Frontal cortex (tissue), 4 donors: ENCODE measurements around the gene SRGAP3. TPM values are rescaled to one million over a fixed set of nuclear protein-coding genes. Genes with fewer than 3 reads are reported as not detected.

Experiments used
- DNase-seq, 2 donors: peaks; one replicate each; pipeline ENCODE4 v3.0.0; 2012; ENCODE audit warnings: low spot score in 2 of 2
- FAIRE-seq: peaks from 2 replicates; lab custom pipeline; 2012; peaks lifted over from hg19 to GRCh38; lab: Jason Lieb, UNC
- total RNA-seq: library from RNA; depleted of rRNA; stranded (reverse); fragments of >200 nt; gene quantifications from one replicate; pipeline ENCODE4 v1.2.3, GENCODE V29; 2014
- donor health status: control.
- donor health status: control.
- donor health status: control.

Gene SRGAP3
- total RNA-seq, 1 donor from 2014 or later = 58.3 TPM

DNA sequence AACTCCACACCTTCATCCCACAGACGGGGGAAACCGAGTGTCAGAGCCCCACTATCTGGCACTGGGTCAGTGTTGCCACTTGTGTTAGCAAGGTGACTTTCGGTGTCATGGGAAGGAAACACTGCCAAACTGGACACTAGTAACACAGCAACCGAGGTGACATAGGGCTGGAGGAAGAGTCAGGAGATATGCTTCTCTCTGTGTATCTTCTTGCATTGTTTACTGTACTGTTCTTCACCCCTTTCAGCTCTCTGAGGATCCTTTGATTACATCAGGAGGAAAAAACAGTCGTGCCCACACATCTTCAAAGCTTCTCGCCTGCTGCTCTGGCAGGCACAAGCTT is 176.8 kb downstream of the SRGAP3 start:
- FAIRE-seq = no peak
- DNase-seq = no peak

DNA sequence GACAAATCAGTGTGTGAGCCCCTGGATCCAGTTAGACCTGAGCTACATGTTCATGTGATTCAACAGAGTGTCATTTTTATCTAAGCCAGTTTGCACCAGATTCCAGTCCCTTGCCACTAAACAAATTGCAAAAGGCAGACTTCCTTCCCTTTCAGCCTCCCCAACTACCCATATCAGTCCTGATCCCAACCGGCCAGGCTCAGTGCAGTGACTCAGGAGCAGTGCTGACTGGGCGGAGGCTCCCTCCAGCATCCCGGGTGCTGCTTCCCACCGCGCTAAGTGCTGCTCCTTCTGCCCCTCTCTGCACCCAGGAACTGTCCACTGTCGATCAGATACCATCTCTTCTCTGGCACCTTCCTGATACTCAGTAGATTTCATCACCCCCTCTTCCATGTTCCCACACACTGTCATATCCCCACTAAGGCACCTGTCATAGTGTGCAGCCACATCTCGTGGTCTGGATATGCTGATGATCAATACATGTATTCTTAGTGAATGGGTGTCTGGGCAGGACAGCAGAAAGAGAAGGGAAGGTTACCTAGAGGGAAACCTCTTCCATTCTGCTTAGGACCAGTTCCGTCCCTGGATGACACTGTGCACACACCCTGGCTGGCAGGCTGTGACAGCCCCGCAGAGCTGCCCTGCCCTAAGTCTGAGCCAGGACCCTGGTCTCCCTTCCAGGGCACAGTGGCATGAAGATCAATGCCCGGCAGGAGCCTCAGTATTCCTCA is 177.3 kb downstream of the SRGAP3 start:
- FAIRE-seq (no peak), DNase-seq (no peak)

DNA sequence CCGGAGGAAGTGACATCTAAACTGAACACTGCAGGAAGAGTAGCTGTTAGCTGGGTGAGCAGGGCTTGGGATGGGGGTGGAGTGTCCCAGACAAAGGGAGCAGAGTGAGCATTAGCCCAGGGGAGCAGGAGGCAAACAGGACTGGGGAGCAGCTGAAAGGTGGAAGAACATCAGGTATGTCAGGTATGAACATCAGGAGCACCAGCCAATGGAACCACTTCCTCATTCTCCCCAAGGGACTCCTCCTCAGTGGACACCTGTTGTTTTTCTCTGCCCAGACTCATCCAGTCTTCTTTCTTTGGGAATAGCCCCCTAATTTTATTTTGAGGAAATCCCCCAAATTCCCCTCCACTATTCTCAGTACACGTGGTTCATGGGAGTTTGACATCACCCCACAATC is 178.5 kb downstream of the SRGAP3 start:
- DNase-seq (no peak), FAIRE-seq (no peak)

DNA sequence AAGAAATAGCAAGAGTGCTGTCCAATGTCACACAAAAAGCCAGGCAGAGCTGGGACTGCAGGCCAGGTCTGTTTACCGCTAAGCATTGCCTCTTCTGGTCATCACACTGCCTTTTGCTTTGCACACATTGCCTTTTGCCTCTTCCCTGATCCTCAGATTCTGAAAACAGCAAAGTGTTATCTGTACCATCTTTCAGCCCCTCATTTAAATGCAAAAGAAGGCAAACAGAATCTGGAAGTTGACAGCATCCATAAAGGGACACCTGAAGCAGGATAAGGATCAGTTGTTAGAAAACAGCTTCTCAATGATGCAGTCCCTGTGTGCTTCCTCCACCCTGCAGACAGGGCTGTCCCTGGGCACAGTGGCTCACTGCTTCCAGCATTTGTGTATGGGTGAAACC is 179.5 kb downstream of the SRGAP3 start:
- DNase-seq = no peak
- no peak for FAIRE-seq

DNA sequence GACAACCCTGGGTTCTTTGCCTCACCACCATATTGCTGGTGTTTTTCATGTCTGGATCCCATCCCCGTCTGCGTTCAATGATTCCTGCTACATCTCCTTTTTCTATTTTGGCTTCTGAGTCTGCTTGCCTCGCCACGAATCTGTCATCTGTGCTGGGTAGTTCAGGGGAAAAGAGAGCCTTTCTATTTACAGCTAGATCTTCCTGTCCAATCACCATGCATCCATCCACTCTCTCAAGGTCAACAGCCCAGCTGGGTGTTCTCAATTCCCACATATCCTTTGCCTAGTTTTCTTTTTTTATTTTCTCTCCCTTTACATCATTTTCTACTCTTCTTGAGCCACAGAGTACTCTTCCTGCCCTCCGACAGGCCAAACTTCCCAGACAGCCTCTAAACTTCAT is 181.4 kb downstream of the SRGAP3 start:
- DNase-seq = no peak
- FAIRE-seq = no peak

DNA sequence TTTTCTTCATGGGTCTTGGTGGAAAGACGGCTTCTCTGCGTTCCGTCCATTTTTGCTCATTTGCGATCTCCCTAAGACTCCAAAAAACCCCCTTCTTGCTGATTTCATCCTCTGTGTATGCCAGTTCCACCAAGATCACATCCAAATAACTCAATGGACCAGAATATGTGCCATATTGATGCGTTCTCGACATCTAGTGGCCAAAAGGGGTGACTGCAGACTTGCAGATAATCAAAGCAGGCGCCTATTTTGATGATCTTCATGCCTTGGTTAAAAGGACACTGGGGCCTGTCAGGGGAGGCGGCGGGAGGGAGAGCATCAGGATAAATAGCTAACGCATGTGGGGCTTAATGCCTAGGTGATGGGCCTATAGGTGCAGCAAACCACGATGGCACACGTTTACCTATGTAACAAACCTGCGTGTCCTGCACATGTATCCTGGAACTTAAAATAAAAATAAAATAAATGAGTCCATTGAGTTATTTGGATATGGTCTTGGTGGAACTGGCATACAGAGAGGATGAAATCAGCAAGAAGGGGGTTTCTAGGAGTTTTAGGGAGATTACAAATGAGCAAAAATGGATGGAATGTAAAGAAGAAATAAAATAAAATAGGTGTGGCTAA is 182.0 kb downstream of the SRGAP3 start:
- no peak for FAIRE-seq
- DNase-seq = peak; percentile 35 to 44

DNA sequence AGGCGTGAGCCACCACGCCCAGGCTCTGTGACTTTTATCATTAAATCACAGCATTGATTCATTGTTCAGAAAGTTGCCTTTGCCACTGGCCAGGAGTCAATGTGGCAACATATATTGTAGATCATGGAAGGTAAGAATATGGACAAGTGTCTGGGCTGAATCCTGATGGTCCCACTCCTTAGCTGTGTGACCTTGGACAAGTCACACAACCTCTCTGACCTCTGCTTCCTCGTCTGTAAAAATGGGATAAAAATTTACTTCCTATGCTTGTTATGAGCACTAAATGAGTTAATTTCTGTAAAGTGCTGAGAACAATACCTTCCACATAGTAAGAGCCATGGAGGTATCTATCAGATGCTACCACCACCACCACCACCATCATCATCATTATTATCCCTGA is 182.7 kb downstream of the SRGAP3 start:
- FAIRE-seq (no peak), DNase-seq (no peak)

DNA sequence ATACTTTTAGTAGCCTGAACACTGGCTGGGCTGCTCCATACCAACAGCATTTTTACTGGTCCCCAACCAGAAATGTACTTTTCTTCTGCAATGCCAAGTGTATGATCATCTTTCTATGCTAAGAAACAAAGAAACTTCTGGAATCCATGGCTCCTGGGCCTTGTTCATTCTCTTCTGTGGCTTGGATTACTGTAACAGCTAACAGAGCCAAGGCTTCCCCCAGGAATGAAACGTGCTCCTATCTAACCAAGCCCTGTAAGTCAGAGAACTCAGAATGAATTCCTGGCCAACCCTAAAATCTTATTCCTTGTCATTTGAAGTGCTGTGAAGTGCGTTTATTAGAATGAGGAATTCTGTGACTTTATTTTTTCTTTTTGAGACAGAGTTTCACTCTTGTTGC is 183.3 kb downstream of the SRGAP3 start:
- DNase-seq (no peak), FAIRE-seq (no peak)

DNA sequence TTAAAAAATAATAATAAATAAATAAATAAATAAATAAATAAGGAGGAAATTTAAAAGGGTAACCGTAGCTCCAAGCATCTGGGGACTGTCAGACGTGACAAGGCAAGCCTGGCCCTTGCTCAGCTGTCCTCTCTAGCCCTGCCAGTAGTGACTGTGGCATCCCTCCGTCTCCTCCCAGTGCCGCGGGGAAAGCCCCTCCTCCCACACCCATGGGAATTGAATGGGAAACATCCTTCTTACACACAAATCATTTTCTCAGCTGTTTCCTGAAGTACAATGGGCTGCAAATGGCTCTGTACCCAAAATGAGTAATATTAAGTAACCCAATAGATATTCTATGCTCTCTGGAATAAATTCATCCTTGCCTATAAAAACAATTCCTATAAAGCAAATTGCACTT is 184.6 kb downstream of the SRGAP3 start:
- FAIRE-seq = no peak

DNA sequence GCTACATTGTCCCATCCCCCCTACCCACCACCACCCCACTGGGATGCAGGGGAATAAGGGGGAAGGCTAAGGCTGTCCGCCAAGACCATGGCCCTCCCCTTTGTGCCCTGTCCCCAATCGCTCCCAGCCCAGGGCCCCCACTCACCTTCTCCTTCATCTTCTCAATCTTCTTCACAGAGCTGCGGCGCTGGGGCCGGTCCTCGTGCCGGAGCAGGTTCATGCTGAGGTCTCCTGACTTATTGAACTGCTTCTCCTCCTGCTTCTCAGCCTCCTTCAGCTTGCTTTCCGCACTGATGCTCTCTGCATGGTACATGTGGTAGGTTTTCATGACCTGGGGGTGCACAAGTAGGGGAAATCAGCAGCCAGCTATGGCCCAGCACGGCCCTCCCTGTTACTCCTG is 185.2 kb downstream of the SRGAP3 start:
- FAIRE-seq = no peak

More for the DNA sequence above, 184.6 kb downstream of the SRGAP3 start:
- no peak for DNase-seq

DNA sequence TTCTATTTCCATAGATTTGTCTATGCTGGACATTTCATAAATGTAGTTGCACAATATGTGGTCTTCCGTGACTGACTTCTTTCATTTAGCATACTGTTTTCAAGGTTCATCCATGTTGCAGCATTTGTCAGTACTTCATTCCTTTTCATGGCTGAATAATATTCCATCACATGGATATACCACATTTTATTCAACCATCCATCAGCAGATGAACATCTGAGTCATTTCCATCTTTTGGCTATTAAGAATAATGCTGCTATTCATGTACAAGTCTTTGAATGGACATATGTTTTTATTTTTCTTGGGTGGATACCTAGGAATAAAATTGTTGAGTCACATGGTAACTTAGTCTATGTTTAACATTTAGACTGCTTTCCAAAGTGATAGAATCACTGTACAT is 186.9 kb downstream of the SRGAP3 start:
- DNase-seq = no peak
- no peak for FAIRE-seq

More for the DNA sequence above, 185.2 kb downstream of the SRGAP3 start:
- no peak for DNase-seq

DNA sequence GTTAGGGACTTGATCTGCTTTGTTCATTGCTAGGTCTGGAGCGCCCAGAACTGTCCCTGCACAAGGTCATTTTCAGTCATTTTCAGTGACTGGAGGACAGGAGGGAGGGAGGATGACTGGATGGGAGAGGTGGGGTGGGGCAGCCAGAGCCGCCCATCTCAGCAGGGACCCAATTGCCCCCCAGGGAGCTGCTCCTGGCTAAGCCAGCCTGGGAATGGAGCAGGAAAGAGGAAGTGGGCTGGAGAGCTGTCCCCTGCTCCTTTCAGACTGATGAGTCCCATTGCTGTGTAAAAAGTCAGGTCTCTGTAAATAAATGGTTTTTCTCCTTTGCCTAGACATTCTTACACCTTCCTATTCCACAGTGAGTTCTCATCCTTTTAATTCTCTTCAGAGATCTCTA is 187.8 kb downstream of the SRGAP3 start:
- FAIRE-seq (no peak), DNase-seq (no peak)

DNA sequence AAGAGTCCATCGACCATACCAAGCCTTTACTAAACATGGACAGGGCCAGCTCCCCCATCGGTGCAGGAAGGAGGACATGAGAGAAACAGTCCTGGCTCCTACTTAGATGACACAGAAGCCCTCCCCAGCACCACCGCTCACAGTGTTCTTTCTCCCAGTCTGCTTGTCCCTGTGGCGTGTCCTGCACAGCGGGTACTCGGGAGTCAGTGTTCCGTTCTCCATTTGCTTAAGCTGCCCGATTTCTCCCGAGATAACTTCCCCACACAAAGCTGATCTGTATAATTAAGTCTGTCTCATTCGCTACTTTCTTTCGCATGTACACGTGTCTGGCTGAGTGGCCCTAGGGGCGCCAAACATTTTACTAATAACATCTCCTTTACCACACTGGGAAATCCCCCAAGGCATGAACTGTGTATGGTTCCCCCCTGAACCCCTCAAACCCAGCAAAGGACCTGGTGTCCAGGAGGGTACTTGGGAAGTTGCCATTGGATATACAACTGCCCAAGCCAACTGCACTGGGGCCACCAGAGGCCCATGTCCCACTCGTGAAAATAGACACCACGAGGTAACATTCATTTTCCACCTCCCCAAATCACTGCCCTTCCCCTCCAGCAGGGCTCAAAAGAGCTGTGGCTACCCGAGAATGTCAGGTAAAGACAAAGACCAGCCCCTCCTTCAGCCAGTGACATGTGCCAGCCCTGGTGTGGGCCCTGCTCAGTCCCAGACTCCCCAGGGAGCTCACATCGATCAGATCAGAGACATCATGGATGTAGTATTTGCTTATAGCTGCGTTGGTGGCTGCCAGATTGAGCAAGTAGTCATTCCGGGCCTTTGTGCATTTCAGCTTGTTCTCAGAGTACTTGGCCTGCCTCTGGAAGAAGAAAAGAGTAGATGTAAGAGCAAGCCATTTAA is 189.7 kb downstream of the SRGAP3 start:
- no peak for FAIRE-seq
- DNase-seq = no peak

DNA sequence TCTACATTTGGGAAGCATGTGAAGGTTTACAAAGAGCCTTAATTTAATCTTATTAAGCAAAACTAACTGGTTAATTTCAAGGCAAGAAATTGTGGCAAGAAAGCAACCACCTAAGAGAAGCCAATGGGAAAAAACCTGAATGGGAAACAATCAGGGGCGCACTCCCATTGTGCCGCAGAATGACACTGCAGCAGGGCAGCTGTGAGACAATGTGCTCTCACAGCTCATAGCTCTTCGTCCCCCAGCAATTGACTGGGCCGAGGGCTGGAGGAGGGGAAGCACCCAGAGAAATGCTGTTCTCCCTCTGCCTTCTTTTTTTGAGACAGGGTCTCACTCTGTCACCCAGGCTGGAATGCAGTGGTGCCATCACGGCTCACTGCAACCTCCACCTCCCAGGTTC is 192.9 kb downstream of the SRGAP3 start:
- peak; percentile 12 to 33 for DNase-seq
- no peak for FAIRE-seq

DNA sequence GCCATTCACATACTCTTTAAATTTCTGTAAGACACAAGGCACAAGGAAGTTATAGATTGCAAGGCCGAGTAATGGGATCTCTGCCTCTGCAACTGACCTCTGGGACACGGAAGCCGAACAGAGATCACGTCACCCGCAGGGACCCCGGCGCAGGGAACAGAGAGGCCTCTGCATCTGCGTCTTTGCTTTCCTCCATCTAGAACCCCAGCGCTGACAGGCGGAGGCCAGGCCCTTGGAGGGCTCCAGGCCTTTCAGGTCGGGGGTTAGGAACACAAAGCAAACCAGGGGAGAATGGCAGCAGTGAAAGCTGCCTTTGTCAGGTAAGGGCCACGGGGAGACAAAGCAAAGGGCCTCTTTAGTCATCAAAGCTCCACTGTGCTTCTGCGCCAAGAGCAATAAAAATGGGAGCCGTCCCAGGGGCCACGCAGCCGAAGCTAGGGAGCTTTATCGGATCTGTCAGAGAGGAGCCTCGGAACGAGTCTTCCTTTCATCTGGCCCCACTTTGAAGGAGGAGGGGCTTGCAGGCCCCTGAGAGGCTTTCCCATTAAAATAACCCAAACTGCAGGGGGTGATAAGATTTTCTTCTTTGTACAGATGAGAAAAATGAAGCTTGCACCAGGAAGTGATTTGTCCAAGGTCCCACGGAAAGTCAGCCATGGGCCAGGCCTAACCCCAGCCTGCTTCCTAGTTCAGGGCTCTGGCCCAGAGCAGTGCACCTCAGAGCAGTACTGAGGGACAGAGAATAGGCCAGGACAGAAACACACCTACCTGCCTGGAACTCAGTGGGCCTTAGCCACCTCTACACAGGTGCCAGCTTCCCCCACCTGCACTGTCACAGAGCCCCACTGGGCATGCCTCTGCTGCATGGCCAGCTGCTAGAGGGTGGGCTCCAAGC is 201.7 kb downstream of the SRGAP3 start:
- FAIRE-seq (no peak), DNase-seq (no peak)

DNA sequence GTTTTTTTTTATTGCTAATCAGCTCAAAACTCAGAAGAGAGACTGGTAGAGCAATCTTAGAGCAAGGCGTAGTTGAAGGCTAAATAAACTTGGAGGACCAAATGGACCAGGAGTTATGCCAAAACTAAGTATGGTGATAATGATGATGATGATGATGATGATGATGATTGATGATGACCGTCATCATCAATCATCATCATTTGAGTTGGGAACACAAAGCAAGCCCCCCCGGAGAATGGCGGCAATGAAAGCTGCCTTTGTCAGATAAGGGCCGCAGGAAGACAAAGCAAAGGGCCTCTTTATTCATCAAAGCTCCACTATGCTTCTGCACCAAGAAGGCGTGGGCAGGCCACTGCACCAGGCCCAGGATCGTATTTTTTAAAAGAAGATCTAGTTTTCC is 204.1 kb downstream of the SRGAP3 start:
- FAIRE-seq (no peak), DNase-seq (peak in 1 of 2 donors; percentile 22)

DNA sequence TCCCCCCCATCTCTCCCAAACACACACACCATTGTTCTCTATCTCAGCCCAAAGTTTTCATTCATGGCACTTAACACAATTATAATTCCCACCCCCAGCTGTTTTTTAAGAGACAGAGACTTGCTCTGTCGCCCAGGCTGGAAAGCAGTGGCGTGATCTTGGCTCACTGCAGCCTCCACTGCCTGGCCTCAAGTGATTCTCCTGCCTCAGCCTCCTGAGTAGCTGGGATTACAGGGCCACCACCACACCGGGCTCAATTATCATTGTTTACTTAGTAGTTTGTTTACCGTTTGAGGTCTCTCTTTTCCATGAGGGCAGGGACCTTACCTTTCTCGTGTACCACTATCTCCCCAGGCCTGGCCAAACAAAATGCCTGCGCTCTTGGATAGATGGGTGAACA is 206.4 kb downstream of the SRGAP3 start:
- FAIRE-seq (no peak), DNase-seq (no peak)

DNA sequence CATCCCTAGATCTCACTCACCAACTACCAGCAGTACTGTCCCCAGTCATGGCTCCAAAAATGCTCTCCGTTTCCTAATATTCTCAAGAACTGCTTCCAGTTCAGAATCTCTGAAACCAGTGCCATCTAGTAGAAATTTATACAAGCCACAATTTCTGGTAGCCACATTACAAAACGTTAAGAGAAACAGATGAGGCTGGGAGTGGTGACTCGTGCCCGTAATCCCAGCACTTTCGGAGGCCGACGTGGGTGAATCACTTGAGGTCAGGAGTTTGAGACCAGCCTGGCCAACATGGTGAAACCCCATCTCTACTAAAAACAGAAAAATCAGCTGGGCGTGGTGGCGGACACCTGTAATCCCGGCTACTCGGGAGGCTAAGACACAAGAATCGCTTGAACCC is 207.8 kb downstream of the SRGAP3 start:
- FAIRE-seq (no peak), DNase-seq (no peak)

DNA sequence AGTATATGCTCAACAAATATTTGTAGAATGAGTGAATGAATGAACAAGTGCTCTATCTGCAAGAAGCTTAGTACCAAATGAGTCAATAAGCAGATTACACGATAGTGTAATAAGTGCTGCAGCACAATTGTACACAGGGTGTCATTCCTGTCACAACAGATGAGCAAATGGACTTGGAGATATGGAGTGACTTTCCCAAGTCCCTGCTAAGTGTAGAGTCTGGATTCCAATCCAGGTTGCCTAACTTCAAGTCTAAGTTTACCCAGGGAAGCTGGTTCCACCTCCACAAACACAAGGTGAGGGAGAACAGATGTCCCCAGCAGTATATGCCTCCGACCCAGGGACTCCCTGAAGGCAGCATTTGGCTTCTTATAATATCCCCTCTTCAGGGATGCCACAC is 208.4 kb downstream of the SRGAP3 start:
- FAIRE-seq (no peak), DNase-seq (no peak)

DNA sequence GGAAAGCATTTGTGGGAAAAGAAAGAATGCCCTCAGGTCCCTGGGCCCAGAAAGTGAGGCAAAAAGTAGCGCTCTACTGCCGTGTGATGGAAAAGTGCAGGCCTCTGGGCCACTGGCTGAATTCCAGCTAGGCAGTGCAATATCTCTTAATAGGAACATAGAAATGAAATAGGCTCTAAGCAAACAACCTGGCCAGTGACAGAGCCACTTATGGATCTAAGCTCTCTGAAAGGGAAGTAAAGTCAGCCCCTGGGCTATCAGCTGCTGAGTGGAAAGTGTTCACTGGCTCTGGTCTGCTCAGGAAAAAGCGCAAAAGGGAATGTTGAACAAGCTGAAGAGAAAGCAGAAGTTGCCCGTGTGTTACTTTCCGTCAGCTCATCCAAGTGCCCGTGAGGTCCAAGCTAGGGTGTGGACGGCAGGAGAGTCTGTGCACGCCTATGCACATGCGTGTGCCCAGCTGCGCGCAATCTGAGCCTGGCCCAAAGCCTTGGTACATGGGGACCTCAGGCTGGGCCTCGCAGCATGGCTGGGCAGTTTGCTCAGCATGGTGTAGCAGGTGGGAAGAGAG is 212.2 kb downstream of the SRGAP3 start:
- DNase-seq (no peak), FAIRE-seq (no peak)
